ENCODE data around the gene SPOCK1.

Gene SPOCK1

GRCh38 chr5:137075163-137075970, 423.8 kb downstream of the SPOCK1 start:
- DNase-seq (ENCODE audit: extremely low read depth, low read depth): no peak
- peak; percentile 82 for TF ChIP-seq CTCF (IDR thresholded peaks at IDR 0.05; ENCODE audit: low read depth, low read length, missing control alignments)
- no peak overlapping the region for H3K4me3 ChIP-seq (replicated peaks; ENCODE audit: low read depth, low read length)

GRCh38 chr5:137073189-137073588, 425.9 kb downstream of the SPOCK1 start:
- no peak overlapping the region for H3K4me3 ChIP-seq (replicated peaks; ENCODE audit: low read depth, low read length)
- DNase-seq (ENCODE audit: extremely low read depth, low read depth): no peak
- TF ChIP-seq CTCF (IDR thresholded peaks at IDR 0.05; ENCODE audit: low read depth, low read length, missing control alignments): no peak

- no peak for TF ChIP-seq CTCF (IDR thresholded peaks at IDR 0.05; ENCODE audit: low read depth, low read length, missing control alignments)
- no peak for DNase-seq (ENCODE audit: extremely low read depth, low read depth)
- no peak overlapping the region for H3K4me3 ChIP-seq (replicated peaks; ENCODE audit: low read depth, low read length)
These were observed 426.6 kb downstream of the SPOCK1 start for GRCh38 chr5:137072361-137073115.

GRCh38 chr5:137071931-137072330, 427.2 kb downstream of the SPOCK1 start:
- no peak for DNase-seq (ENCODE audit: extremely low read depth, low read depth)
- TF ChIP-seq CTCF (IDR thresholded peaks at IDR 0.05; ENCODE audit: low read depth, low read length, missing control alignments): no peak
- H3K4me3 ChIP-seq (replicated peaks; ENCODE audit: low read depth, low read length): no peak overlapping the region

GRCh38 chr5:137071526-137071925, 427.6 kb downstream of the SPOCK1 start:
- TF ChIP-seq CTCF (IDR thresholded peaks at IDR 0.05; ENCODE audit: low read depth, low read length, missing control alignments): no peak
- no peak for DNase-seq (ENCODE audit: extremely low read depth, low read depth)
- no peak overlapping the region for H3K4me3 ChIP-seq (replicated peaks; ENCODE audit: low read depth, low read length)

GRCh38 chr5:137070521-137070920, 428.6 kb downstream of the SPOCK1 start:
- H3K4me3 ChIP-seq (replicated peaks; ENCODE audit: low read depth, low read length): no peak overlapping the region
- DNase-seq (ENCODE audit: extremely low read depth, low read depth): no peak
- no peak for TF ChIP-seq CTCF (IDR thresholded peaks at IDR 0.05; ENCODE audit: low read depth, low read length, missing control alignments)
